Limb (tissue), 2 donors: ENCODE measurements around the gene PPP1R9A.
A peak's percentile ranks its signal among the peaks of the same experiment; 100 is the strongest.
"Not testable (repeated sequence)": the region's sequence is repeated elsewhere in the genome, so short reads cannot be mapped to it uniquely, and the experiment has no call there.

Source experiments
- DNase-seq, 2 donors: peaks; one replicate each; pipeline ENCODE4 v3.0.0-alpha.2; 2016; ENCODE audit errors: extremely low spot score in 2 of 2

PPP1R9A gene

GRCh38 chr7:94973844-94974243 lies 66.5 kb downstream of the PPP1R9A start:
- DNase-seq, result no peak

DNA sequence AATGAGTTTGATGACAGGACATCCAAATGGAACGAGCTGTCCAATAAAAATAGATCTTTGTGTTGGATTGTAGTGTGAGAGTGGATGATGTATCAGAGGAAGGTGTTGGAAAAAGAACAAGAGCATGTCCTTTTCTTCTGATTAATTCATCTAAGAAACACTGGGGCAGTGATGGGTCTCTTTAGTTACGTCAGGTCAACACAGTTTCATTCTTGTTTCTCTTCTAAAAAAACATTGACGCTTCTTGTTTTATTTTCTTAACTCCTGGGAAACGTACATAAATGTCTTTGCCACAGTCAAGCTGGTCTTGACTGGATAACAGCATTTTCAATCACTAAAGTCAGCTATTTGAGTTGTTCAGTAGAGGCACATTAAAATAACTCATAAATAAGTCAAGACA lies 67.0 kb downstream of the PPP1R9A start:
- DNase-seq, result no peak

DNA sequence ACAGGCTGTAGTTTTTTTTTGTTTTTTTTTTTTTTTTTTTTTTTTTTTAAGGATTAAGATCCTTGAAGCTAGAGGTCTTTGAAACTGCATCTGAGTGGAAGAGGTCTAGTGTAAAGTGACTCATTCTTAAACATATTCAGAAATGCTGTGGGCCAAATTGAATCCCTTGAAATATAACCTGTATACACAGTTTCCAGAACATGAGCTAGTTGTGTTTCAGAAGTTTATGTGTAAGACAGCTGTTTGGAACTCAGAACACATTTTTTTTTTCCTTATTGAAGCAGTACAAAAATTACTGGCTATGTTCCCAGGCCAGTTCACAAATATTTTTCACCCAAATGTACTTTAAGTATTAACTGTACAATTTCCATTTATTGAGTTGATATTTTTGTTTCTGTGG lies 67.9 kb downstream of the PPP1R9A start:
- DNase-seq, result peak in 1 of 2 donors; percentile 90

GRCh38 chr7:94980418-94981142 lies 73.2 kb downstream of the PPP1R9A start:
- DNase-seq, result no peak

DNA sequence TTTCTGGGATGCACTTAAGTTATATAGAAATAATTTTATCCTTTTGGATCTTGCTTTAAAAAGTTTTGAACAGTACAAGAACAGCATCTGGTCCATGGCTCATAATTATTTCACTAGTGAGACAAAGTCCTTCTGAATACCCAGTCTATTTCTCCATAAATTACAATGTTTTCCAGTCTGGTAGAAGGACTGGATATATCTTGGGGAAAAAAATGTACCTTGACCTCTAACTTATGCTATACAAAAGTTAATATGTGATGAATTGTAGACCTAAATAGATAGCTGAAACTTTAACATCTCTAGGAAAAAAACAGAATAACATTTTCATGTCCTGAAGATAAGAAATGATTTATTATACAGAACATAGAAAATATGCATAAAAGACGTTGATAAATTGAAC lies 88.5 kb downstream of the PPP1R9A start:
- no peak for DNase-seq

DNA sequence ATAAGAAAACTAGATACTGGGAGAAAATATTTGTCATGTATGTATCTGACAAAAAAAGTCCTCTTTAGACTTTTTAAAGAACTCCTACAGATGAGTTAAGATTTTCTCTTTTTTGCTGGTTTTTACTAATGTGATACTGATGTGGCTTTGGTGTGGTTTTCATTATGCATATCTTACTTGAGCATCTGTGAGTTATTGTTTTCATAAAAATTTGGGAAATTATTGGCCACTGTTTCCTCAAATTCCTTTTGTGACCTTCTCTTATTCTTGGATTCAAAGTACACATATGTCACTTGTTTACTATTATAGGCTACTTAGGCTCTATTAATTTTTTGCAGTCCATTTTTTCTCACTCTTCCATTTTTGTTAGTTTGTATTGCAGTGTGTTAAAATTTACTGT lies 89.0 kb downstream of the PPP1R9A start:
- DNase-seq, result no peak

DNA sequence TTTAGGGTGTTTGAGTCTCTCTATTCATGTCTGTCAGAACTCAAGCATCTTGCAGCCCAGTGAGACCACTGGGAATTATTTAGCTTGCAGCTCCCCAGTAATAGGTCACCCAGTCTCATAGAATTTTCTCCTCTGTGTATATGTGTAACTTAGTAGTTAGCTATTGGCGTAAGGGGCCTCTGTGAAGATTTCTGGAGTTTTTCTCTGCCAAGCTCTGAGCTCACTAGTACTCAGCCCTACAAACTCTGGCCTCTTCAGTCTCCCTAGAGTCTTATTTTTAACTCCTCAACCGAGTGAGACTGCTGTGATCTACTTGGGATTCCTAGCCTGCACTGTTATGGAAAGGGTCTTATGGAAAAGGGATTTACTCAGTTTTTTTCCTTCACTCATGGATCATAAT lies 90.2 kb downstream of the PPP1R9A start:
- peak in 1 of 2 donors; percentile 54 for DNase-seq

DNA sequence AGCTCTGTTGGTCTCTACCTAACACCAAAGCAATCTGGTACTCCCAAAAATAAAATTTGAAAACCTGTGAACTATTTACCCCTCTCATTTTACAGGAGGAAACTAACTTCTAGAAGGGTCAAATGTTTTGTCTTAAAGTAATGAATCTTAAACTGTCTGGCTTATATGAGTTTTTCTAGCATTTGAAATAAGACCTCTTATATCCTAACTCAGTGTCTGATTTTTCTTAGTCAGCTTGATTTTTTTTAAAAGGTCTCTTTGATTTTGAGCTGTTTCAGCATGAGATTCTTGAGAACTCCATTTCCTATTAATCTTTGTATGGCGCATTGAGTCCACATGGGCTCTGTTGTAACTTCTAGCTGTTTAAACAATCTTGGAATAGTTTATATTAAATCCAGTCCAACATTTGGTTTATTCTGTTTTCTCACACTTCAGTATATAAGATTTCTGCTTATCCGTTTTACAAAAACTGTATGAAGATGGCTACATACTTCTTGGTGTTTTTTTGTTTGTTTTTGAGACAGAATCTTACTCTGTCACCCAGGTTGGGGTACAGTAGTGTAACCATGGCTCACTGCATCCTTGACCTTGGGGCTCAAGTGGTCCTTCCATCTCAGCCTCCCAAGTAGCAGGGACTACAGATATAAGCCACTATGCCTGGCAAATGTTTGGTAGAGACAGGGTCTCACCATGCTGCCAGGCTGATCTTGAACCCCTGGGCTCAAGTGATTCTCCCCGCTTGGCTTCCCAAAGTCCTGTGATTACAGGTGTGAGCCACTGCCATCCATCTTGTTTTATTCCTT lies 91.1 kb downstream of the PPP1R9A start:
- DNase-seq, result no peak

- no peak for DNase-seq
These were observed 91.6 kb downstream of the PPP1R9A start for GRCh38 chr7:94999069-94999351.

GRCh38 chr7:94999601-95000000 lies 92.2 kb downstream of the PPP1R9A start:
- not testable (repeated sequence) for DNase-seq

GRCh38 chr7:95001258-95001657 lies 93.9 kb downstream of the PPP1R9A start:
- no peak for DNase-seq

- no peak for DNase-seq
These were observed 94.6 kb downstream of the PPP1R9A start for GRCh38 chr7:95001815-95002561.

DNA sequence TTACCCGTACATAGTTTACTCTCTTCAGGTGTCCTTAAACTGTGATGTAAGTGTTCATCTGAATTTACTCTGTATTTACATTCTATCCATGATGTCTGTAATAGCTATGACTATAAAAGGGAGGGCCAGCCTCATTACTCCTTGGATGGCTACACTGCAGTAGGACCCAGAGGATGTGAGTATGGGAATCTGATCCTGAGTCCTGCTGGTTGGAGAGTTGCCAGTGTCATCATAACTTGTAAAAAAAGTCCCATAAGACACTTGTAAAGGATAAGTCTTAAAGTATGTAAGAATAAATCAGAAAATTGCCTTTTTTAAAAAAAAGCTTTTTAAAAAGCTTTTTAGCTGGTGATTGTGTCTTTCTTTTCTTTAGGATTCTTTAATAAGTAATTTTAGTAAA lies 95.4 kb downstream of the PPP1R9A start:
- DNase-seq, result no peak

DNA sequence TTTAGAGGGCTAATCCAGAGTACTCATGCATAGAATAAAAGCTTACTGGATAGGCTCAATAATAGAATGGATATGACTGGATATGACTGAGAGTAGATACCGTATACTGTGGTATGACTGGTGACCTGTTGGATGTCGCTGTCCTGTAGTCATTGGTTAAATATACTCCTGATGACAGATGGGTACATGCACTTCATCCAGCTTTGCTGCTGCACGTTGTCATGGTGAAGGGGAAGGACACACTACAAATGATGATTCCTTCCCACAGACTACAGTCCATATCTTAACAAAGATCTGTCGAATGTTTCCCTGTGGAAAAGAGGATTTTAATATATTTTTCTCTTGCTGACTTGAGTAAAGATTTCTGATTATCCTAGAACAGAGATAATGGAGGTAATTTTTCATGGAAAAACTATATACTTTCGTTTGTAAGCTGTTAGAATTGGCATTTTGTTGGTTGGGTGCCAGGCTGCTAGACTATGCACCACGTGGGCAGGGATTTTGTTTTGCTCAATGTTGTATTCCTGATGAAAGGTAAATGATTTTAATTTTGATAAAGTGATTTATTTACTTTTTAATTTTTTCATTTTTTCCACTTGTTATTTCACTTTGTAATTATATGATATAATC lies 97.3 kb downstream of the PPP1R9A start:
- no peak for DNase-seq

DNA sequence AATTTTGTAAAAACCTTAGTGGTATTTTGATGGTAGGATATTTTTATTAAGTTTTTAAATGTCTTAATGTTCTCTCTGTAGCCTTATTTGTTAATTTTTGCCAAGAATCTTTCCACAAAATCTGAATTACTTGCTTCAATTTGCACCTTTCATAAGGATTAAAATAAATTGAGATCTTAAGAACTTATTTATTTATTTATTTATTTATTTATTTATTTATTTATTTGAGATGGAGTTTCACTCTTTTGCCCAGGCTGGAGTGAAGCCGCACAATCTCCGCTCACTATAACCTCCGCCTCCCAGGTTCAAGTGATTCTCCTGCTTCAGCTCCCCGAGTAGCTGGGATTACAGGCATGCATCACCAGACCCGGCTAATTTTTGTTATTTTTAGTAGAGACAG lies 98.6 kb downstream of the PPP1R9A start:
- no peak for DNase-seq

DNA sequence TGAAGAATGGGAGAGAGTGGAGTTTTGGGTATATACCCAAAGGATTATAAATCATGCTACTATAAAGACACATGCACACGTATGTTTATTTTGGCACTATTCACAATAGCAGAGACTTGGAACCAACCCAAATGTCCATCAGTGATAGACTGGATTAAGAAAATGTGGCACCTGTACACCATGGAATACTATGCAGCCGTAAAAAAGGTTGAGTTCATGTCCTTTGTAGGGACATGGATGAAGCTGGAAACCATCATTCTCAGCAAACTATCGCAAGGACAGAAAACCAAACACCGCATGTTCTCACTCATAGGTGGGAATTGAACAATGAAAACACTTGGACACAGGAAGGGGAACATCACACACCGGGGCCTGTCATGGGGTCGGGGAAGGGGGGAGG lies 101.4 kb downstream of the PPP1R9A start:
- DNase-seq, result not testable (repeated sequence)

DNA sequence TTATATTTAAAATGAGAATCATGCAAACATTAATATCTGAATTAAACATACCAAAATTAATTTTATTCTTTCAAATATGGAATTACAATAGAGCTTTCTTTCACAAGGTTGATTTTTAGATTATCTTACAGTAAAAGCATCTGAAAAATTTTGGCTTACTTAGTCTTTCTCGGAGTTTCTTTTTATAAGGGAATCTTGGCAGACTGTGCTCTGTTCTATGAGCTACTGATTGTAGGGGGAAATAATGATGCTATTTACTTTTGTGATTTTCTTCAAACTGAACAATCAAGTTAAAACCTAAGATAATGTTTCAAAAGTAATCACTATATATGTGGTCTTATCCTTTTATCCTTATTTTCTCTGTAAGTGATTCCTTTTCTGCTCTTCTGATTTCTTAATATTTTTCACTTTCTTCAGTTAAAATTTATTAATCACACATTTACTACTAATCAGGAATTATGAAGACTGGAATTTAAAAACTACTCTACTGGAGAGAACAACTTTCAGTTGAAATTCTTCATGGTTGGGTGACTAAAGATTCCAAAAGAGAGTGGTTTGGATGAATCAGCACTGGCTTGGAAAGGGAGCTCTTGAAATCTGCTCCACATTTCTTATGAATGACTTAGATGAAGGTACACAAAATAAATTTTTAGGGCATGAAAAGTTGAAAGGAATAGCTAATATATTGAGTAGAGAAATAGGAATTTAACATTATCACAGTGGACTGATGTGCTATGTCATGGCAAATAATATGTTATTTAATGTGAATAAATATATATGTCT lies 103.9 kb downstream of the PPP1R9A start:
- peak in 1 of 2 donors; percentile 43 for DNase-seq

DNA sequence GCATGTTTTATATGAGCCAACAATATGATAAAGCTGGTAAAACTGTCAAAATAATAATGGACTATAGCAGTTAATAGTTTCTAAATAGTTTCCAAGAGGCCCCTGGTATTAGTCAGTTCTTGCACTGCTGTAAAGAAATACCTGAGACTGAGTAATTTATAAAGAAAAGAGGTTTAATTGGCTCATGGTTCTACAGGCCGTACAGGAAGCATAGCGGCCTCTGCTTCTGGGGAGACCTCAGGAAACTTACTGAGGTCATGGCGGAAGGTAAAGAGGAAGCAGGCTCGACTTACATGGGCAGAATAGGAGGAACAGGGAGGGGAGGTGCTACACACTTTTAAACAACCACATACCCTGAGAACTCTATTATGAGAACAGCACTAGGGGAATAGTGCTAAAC lies 104.6 kb downstream of the PPP1R9A start:
- DNase-seq, result no peak

DNA sequence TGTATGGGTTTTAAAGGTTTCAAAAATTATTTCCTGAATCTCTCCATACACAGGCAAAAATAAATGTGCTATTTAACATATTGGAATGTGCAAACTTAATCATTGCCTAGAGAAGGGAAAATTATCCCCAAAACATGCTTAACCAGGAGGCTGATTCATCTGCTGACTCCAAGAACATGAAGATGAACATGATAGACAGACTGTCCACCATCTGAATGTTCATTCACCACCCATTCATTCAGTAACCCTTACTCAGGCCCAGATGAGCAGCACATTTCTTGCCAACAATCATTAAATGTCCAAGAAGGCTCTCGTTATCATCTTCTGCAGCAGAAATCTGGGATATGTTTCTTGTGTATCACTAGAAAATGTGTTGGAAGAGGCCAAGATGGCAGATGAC lies 110.6 kb downstream of the PPP1R9A start:
- no peak for DNase-seq

- no peak for DNase-seq
These were observed 118.6 kb downstream of the PPP1R9A start for GRCh38 chr7:95026018-95026417.

DNA sequence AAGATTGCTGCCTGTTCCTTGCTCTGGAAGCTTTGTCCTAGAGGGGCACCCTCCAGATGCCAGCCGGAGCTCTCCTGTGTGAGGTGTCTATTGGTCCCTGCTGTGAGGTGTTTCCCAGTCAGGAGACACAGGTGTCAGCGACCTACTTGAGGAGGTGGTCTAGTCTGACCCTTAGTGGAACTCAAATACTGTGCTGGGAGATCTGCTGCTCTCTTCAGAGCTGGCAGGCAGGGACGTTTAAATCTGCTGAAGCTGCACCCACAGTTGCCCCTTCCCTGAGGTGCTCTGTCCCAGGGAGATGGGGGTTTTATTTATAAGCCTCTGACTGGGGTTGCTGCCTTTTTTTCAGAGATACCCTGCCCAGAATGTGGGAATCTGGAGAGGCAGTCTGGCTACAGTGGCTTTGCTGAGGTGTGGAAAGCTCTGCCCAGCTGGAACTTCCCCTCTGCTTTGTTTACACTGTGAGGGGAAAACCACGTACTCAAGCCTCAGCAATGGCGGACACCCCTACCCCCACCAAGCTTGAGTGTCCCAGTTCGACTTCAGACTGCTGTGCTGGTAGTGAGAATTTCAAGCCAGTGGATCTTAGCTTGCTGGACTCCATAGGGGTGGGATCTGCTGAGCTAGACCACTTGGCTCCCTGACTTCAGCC lies 119.2 kb downstream of the PPP1R9A start:
- DNase-seq, result no peak
